Vagina (tissue), 2 donors: ENCODE measurements around the gene CYP17A1. TPM values are rescaled to one million over a fixed set of nuclear protein-coding genes. Genes with fewer than 3 reads are reported as not detected.

Source experiments
- DNase-seq, 2 donors: peaks; one replicate each; pipeline ENCODE4 v3.0.0-alpha.2; 2017; ENCODE audit errors: extremely low spot score in 2 of 2
- H3K27ac ChIP-seq: fragments of 200-600 bp; sonication (generic); one replicate; pipeline ENCODE4 v1.5.1; 2019
- H3K27me3 ChIP-seq: fragments of 200-600 bp; sonication (generic); one replicate; pipeline ENCODE4 v1.5.1; 2019
- H3K36me3 ChIP-seq, 2 donors: fragments of 200-600 bp; sonication (generic); one replicate each; pipeline ENCODE4 v1.5.1; 2017 to 2019
- H3K4me1 ChIP-seq: fragments of 200-600 bp; sonication (generic); one replicate; pipeline ENCODE4 v1.5.1; 2019
- H3K4me3 ChIP-seq, 2 donors: fragments of 200-600 bp; sonication (generic); 1 replicate in 1 of 2; 2 replicates in 1 of 2; pipeline ENCODE4 v1.5.1; 2016 to 2019
- H3K9me3 ChIP-seq: fragments of 200-600 bp; sonication (generic); one replicate; pipeline ENCODE4 v1.5.1; 2019
- CTCF ChIP-seq, 3 experiments: fragments of 450-650 bp in 2 of 3; fragments of 200-600 bp in 1 of 3; sonication (generic) in 1 of 3; IDR thresholded peaks; one replicate each; pipeline ENCODE4 v1.5.1; 2017 to 2019; ENCODE audit warnings: antibody characterized with exemption in 3 of 3, mild to moderate bottlenecking in 2 of 3, moderate library complexity in 2 of 3
- POLR2A ChIP-seq, 2 donors: fragments of 450-650 bp; IDR thresholded peaks; one replicate each; pipeline ENCODE4 v1.6.1; 2017; ENCODE audit warnings: antibody characterized with exemption in 2 of 2, mild to moderate bottlenecking in 2 of 2, moderate library complexity in 2 of 2
- POLR2AphosphoS5 ChIP-seq, 2 donors: sonication (generic); formaldehyde crosslinking; IDR thresholded peaks; one replicate each; pipeline ENCODE4 v1.9.0; 2017; ENCODE audit warnings: antibody characterized with exemption in 2 of 2, mild to moderate bottlenecking in 2 of 2, low read depth in 1 of 2; ENCODE audit not compliant: insufficient read depth in 1 of 2
- intact Hi-C: fragments of 100-400 bp; cut with DNase I; formaldehyde crosslinking; loops from one replicate; pipeline ENCODE4 v1.15.1; 2023
- total RNA-seq: library from RNA; depleted of rRNA; stranded (reverse); fragments of >200 nt; gene quantifications from one replicate; pipeline ENCODE4 v1.2.3, GENCODE V29; 2016

Gene CYP17A1
- total RNA-seq, 1 donor from 2014 or later: 43.2 TPM

GRCh38 chr10:102808380-102808779 is 28.8 kb downstream of the CYP17A1 start:
- no peak overlapping the region for H3K27ac ChIP-seq
- TF ChIP-seq CTCF (IDR thresholded peaks at IDR 0.05) (no peak), POLR2AphosphoS5 (IDR thresholded peaks at IDR 0.05; ENCODE audit: insufficient read depth in 1 of 2, low read depth in 1 of 2) (no peak), POLR2A (IDR thresholded peaks at IDR 0.05) (no peak)
- intact Hi-C loops: no loop called here

GRCh38 chr10:102804382-102805055 is 32.7 kb downstream of the CYP17A1 start:
- DNase-seq: no peak
- intact Hi-C loops: no loop called here
- H3K9me3 ChIP-seq: no peaks in the 10 kb centered on the region
- no peaks in the 10 kb centered on the region for H3K36me3 ChIP-seq
- peaks cover 47% of the 10 kb centered on the region for H3K4me1 ChIP-seq
- H3K27me3 ChIP-seq: no peaks in the 10 kb centered on the region
- peak overlapping the region; percentile 9 for H3K27ac ChIP-seq
- H3K4me3 ChIP-seq: no peak overlapping the region
- TF ChIP-seq POLR2AphosphoS5 (IDR thresholded peaks at IDR 0.05; ENCODE audit: insufficient read depth in 1 of 2, low read depth in 1 of 2): no peak

More at GRCh38 chr10:102808380-102808779, 28.8 kb downstream of the CYP17A1 start:
- Histone ChIP-seq H3K4me3 (no peak overlapping the region), H3K27me3 (no peaks in the 10 kb centered on the region), H3K36me3 (peaks cover 0 to 34% of the 10 kb centered on the region in 2 donors), H3K9me3 (no peaks in the 10 kb centered on the region), H3K4me1 (peaks cover 12% of the 10 kb centered on the region)
- DNase-seq: no peak

- no peak for DNase-seq
- TF ChIP-seq CTCF (IDR thresholded peaks at IDR 0.05) (no peak), POLR2A (IDR thresholded peaks at IDR 0.05) (no peak), POLR2AphosphoS5 (IDR thresholded peaks at IDR 0.05; ENCODE audit: insufficient read depth in 1 of 2, low read depth in 1 of 2) (peak in 1 of 2 donors; percentile 59)
- intact Hi-C loops: no loop called here
- H3K4me3 ChIP-seq: no peak overlapping the region
- peaks cover 61% of the 10 kb centered on the region for H3K4me1 ChIP-seq
- no peaks in the 10 kb centered on the region for H3K9me3 ChIP-seq
- no peaks in the 10 kb centered on the region for H3K27me3 ChIP-seq
- H3K27ac ChIP-seq: peak overlapping the region; percentile 82
- peaks cover 0 to 3% of the 10 kb centered on the region in 2 donors for H3K36me3 ChIP-seq
Observed at GRCh38 chr10:102802920-102803534, 34.2 kb downstream of the CYP17A1 start.

GRCh38 chr10:102801978-102802377 is 35.2 kb downstream of the CYP17A1 start:
- H3K9me3 ChIP-seq: no peaks in the 10 kb centered on the region
- H3K36me3 ChIP-seq: peaks cover 0 to 3% of the 10 kb centered on the region in 2 donors
- intact Hi-C loops: no loop called here
- H3K27me3 ChIP-seq: no peaks in the 10 kb centered on the region
- H3K4me1 ChIP-seq: peaks cover 72% of the 10 kb centered on the region
- DNase-seq: no peak
- TF ChIP-seq POLR2A (IDR thresholded peaks at IDR 0.05) (no peak), POLR2AphosphoS5 (IDR thresholded peaks at IDR 0.05; ENCODE audit: insufficient read depth in 1 of 2, low read depth in 1 of 2) (no peak), CTCF (IDR thresholded peaks at IDR 0.05) (no peak)
- H3K27ac ChIP-seq: peak overlapping the region; percentile 82
- no peak overlapping the region for H3K4me3 ChIP-seq

GRCh38 chr10:102801496-102801895 is 35.7 kb downstream of the CYP17A1 start:
- peaks cover 74% of the 10 kb centered on the region for H3K4me1 ChIP-seq
- peak overlapping the region; percentile 82 for H3K27ac ChIP-seq
- H3K4me3 ChIP-seq: no peak overlapping the region
- H3K9me3 ChIP-seq: no peaks in the 10 kb centered on the region
- TF ChIP-seq POLR2AphosphoS5 (IDR thresholded peaks at IDR 0.05; ENCODE audit: insufficient read depth in 1 of 2, low read depth in 1 of 2): no peak
- no peak for TF ChIP-seq CTCF (IDR thresholded peaks at IDR 0.05)
- no peak for TF ChIP-seq POLR2A (IDR thresholded peaks at IDR 0.05)
- peaks cover 0 to 3% of the 10 kb centered on the region in 2 donors for H3K36me3 ChIP-seq
- H3K27me3 ChIP-seq: no peaks in the 10 kb centered on the region
- no peak for DNase-seq
- intact Hi-C loops: no loop called here
